ENCODE measurements around the gene SIRT6. TPM values are rescaled to one million over a fixed set of nuclear protein-coding genes. Genes with fewer than 3 reads are reported as not detected.

Gene SIRT6
- total and polyA plus RNA-seq, 9 of the 15 experiments (the other 6 are each of a cell fraction or from before 2014, with no cell fraction given): 1.4 to 41.1 (median 10.2) TPM

- TF ChIP-seq ELK1 (CRISPR knock-in tag; IDR thresholded peaks at IDR 0.05) (0 out of 2 replicates have a peak, but pooled peaks have one; percentile 94), HNRNPK (IDR thresholded peaks at IDR 0.05; ENCODE audit: low read depth, low read length, poor library complexity, severe bottlenecking) (no peak), ZNF780A (CRISPR knock-in tag; IDR thresholded peaks at IDR 0.05) (0 out of 2 replicates have a peak, but pooled peaks have one; percentile 42), NONO (IDR thresholded peaks at IDR 0.05; ENCODE audit: low read depth in 2 of 2, low read length in 1 of 2) (peak in 1 of 2 experiments; percentile 18; a peak in 1 of 4 replicates), ZNF77 (CRISPR knock-in tag; IDR thresholded peaks at IDR 0.05) (no peak), RBFOX2 (IDR thresholded peaks at IDR 0.05; ENCODE audit: low read depth, low read length) (peak; percentile 92), PHF21A (IDR thresholded peaks at IDR 0.05; ENCODE audit: borderline replicate concordance, low read depth) (0 out of 2 replicates have a peak, but pooled peaks have one; percentile 75), NCOA6 (IDR thresholded peaks at IDR 0.05) (no peak), MCM5 (IDR thresholded peaks at IDR 0.05; ENCODE audit: low read depth) (no peak), ZNF717 (CRISPR knock-in tag; IDR thresholded peaks at IDR 0.05) (peak; percentile 67; the same call in 1 of the 2 replicates), ZNF583 (CRISPR knock-in tag; IDR thresholded peaks at IDR 0.05) (no peak), ID3 (CRISPR knock-in tag; IDR thresholded peaks at IDR 0.05) (no peak), ID3 (tag; IDR thresholded peaks at IDR 0.05) (peak; percentile 69; the same call in 1 of the 2 replicates)
- TF ChIP-seq, protein P1, sequence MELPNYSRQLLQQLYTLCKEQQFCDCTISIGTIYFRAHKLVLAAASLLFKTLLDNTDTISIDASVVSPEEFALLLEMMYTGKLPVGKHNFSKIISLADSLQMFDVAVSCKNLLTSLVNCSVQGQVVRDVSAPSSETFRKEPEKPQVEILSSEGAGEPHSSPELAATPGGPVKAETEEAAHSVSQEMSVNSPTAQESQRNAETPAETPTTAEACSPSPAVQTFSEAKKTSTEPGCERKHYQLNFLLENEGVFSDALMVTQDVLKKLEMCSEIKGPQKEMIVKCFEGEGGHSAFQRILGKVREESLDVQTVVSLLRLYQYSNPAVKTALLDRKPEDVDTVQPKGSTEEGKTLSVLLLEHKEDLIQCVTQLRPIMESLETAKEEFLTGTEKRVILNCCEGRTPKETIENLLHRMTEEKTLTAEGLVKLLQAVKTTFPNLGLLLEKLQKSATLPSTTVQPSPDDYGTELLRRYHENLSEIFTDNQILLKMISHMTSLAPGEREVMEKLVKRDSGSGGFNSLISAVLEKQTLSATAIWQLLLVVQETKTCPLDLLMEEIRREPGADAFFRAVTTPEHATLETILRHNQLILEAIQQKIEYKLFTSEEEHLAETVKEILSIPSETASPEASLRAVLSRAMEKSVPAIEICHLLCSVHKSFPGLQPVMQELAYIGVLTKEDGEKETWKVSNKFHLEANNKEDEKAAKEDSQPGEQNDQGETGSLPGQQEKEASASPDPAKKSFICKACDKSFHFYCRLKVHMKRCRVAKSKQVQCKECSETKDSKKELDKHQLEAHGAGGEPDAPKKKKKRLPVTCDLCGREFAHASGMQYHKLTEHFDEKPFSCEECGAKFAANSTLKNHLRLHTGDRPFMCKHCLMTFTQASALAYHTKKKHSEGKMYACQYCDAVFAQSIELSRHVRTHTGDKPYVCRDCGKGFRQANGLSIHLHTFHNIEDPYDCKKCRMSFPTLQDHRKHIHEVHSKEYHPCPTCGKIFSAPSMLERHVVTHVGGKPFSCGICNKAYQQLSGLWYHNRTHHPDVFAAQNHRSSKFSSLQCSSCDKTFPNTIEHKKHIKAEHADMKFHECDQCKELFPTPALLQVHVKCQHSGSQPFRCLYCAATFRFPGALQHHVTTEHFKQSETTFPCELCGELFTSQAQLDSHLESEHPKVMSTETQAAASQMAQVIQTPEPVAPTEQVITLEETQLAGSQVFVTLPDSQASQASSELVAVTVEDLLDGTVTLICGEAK (IDR thresholded peaks at IDR 0.05): peak; percentile 100
- TF ChIP-seq, protein P1 (CRISPR knock-in tag; IDR thresholded peaks at IDR 0.05): peak; percentile 100
- TF ChIP-seq, protein P2, sequence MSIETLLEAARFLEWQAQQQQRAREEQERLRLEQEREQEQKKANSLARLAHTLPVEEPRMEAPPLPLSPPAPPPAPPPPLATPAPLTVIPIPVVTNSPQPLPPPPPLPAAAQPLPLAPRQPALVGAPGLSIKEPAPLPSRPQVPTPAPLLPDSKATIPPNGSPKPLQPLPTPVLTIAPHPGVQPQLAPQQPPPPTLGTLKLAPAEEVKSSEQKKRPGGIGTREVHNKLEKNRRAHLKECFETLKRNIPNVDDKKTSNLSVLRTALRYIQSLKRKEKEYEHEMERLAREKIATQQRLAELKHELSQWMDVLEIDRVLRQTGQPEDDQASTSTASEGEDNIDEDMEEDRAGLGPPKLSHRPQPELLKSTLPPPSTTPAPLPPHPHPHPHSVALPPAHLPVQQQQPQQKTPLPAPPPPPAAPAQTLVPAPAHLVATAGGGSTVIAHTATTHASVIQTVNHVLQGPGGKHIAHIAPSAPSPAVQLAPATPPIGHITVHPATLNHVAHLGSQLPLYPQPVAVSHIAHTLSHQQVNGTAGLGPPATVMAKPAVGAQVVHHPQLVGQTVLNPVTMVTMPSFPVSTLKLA (conservative IDR thresholded peaks at IDR 0.05): peak; percentile 81 to 85
Observed at GRCh38 chr19:4182084-4182810, at the start of gene SIRT6, which contains the start of gene ANKRD24 (continued).

All from K562 (cell line).